Activated naive CD8-positive, alpha-beta T cell treated with anti-CD3 and anti-CD28 coated beads, Interleukin-2, amount 50 U/mL, for 16 hours (primary cell): ENCODE measurements around the gene SLC41A1.

ENCODE experiments used
- DNase-seq: peaks from one replicate; pipeline ENCODE4 v3.0.0-alpha.2; 2020; ENCODE audit warnings: low read depth, low spot score

Gene SLC41A1

DNA sequence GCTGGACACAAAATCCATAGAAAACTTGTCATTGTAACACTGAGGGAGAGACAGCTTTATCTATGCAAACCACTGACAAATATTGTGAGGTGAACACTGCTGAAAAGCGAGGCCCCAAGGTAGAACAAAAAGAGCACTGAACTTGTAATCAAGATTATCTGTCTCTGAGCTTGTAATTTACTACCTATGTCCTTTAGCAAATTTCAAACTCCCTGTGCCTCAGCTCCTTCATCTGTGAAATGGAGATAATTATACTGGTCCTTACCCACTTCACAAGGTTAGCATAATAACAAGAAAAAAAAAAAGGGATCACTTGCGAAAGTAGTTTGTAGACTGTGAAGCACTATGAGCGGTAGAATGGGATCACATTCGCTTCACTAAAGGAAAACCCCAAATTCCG, 58.1 kb downstream of the SLC41A1 start:
- DNase-seq = no peak

DNA sequence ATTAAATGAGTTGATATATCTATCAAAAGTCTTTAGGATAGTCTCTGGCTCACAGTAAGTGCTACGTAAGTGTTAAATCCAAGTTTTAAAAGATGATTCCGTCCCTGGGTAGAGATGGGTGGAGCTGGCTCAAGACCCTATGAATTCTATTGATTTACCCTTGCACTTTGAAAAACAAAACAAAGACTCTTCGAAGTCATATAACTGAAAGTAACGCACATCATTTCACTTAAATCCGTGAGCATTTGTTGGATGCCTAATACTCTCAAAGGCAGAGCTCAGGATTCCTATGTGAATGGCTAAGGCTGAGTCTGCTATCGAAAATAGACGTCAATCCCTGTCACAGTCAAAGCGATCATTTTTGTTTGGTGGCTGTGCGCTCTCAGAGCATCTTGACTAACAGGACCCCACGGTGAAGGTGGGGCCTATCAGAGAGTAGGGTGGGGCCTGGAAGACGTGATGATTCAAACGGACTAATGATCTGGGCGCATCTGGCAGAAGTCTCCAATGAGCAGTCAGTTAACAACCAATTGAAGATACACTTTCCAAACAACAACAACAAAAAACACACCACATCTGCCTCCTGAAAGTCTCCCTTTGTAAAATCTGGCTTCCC, 61.9 kb downstream of the SLC41A1 start:
- DNase-seq = no peak

DNA sequence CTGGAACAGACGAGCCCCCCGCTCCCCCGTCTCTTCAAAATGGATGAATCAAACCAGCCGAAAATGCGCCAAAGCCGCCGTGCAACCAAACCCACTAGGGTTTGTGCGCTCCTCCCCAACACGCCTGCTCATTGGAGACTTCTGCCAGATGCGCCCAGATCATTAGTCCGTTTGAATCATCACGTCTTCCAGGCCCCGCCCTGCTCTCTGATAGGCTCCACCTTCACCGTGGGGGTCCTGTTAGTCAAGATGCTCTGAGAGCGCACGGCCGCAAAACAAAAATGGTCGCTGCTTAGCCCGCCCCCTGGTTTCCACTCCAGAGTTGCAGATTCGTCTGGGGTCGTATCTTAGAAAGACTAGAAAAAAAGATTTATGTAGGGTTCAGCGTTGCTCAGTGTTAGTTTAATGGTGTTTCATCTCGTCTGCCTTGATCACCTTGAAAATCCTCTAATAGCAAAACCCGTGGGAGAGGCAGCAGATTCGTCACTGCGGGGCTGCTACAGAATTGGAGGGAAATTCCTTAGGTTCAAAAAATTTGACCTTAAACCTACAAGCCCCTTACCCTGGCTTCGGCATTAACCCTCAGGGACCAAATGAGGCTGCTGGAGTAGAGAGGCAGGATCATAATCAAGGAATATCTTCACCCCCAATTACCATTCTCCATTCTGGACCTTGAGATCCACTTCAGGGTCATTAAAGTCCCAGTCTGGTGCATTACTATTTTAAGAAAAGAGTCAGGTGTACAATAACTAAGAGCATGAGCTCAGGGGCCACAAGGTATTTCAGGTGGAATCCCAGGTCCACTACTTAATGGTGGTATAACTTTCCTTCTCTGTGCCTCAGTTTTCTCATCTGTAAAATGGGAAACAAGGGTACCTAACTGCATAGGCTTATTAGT, 62.6 kb downstream of the SLC41A1 start, which contains the start of gene NUCKS1:
NUCKS1 (minus strand) TSS at position 45 of the 898 bp plus-strand sequence. CDS start 209 bp downstream, outside the sequence.
- peak; percentile 97 for DNase-seq

DNA sequence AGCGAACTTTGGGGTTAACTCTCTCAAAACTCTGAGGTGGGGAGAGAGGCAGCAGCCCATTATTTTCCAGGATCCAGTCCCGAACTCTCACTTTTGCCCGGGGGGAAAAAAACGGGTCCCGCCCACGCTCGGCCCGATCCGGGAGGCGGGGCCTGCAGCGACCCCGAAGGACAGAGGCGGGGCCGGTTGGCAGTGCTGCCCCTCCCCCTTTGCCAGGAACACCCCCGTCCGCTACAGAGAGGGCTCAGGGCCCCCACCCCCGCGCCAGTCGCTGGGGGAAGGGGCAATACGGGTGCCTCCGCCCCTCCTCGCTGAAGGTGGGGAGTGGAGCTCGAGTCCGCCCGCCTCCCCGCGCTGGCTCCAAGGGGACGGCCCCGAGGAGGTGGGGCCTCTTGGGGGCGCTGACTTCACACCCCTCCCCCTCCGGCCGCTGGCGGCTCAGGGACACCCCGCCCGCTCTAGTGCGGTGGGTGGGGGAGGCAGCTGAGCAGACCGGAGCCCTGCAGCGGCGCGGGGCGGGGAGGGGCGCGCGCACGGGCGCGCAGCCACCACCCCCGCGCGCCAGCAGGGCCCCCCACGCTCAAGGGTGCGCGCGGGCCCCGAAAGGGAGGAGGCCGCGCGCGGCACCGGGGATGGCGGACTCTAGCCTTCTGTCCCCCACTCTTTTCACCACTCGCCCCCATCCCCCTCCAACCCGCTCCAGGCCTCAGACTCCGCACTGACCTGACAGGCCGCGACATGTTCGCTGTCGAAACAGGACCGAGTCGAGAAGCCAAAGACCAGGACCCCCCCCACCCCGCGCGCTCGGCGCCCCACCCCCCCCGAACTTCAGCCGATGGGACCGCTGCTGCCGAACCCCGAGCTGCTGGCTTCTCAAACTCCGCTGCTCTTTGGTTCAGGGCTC, 63.5 kb downstream of the SLC41A1 start:
- DNase-seq = peak; percentile 95

DNA sequence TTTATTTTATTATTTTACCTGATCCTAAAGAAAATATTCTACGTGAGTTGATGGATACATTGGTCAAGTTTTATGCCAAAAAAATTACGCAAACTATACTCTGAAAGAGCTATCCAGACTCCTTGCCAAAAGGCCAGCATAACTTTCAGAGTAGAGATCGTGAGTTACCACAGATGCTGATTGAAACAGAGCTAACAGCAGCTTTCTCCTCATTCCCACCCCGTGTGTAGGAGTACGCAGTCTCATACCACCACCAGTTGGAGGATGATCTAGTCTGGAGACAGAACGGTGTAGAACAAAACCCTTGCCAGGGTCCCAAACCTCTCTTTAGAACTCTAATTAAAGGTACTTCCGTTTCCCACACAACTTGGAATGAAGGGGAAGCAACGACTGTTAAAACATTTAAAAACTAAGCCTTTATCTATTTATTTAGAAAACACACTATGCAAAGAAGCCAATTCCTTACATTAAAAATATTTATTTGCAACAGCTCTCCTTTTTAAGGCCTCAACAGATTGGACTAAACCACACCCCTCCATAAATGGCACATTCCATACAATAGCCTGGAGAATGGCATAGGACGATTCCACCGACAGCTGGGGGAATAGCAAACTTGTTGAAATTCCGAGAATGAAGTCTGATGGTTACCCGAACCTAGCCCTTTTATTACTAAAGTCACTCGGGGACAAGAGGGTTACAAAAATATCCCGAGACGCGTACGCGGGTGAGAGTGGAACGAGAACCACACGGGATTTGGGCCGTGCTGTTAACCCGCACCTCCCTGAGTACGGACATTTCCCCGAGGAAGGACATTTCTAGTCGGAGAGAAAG, 64.4 kb downstream of the SLC41A1 start:
- DNase-seq = no peak

DNA sequence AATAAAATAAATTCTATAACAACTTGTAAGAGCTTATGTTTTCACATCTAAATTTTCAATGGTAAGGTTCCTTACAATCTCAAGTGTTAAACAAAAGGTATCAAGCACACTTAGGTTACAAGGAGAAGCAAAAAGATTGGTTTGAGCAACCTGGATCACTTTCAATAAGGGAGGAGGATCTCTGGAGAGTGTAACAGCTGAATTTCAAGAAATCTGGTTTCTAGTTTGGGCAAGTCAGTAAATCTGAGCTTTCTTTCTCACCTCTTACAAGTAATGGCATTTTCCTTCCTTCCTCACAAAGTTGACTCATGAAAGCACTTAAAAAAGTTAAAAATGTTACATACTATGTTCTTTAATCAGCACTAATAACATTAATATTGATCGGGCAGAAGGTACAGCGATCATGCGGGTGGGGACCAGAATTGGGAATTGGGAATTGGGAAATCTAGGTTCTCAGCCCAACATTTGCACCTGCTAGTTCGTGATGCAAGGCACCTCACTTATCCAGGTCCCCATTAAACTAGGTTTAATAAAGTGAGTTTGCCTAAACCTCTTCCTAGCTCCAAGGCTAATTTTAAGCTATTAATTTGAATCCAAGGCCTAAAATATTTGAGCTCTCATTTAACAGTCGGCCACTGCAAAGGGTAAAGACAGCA, 66.1 kb downstream of the SLC41A1 start:
- no peak for DNase-seq

DNA sequence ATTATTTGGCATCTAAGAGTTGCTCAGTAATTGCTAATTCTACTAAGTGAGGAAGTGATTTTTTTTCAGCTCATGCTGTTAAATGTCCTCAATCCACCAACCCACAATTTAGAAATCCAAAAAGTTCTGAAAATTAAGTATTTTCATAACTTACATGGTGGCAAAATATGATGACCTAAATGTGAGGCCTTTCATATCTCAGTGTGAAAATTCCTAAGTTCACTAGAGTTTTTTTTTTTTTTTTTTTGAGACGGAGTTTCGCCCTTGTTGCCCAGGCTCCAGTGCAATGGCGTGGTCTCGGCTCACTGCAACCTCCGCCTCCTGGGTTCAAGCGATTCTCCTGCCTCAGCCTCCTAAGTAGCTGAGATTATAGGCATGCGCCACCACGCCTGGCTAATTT, 68.6 kb downstream of the SLC41A1 start:
- no peak for DNase-seq

DNA sequence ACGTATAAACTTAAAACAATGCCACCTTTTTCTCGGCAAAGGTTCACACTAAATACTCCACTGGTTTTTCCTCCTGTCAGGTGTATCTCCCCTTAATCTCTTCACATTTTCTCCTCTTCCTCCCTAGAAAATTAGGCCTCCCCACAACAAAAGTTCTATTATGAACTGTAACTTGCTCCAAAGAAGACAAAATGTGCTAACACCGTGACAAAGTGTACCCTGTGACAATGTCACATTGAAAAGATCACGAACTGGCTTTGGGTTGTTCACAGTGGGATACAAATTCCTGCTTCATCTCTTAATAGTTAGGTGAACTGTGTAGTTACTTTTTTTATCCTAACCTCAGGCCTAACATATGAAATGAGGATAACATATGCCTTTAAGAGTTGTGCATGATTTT, 69.0 kb downstream of the SLC41A1 start:
- DNase-seq = no peak

DNA sequence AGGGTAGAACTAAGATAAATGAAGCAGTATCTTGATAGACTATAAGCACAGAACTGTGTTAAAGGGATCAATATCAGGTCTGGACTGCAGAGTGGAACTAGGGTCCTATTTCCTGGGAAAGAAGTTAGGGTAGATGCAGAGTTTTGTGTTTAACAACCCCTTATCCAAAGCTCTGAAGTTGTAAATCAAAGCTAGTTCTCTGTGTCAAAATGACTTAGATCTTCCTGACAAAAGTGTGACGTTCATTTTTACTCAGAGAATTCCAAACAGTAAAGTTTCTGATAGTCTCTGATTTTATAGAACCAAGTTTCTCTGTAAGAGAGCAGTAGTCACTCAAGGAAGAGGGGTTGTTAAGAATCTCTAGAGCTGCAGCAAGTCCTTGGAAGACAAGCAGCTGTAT, 71.3 kb downstream of the SLC41A1 start:
- DNase-seq = no peak

DNA sequence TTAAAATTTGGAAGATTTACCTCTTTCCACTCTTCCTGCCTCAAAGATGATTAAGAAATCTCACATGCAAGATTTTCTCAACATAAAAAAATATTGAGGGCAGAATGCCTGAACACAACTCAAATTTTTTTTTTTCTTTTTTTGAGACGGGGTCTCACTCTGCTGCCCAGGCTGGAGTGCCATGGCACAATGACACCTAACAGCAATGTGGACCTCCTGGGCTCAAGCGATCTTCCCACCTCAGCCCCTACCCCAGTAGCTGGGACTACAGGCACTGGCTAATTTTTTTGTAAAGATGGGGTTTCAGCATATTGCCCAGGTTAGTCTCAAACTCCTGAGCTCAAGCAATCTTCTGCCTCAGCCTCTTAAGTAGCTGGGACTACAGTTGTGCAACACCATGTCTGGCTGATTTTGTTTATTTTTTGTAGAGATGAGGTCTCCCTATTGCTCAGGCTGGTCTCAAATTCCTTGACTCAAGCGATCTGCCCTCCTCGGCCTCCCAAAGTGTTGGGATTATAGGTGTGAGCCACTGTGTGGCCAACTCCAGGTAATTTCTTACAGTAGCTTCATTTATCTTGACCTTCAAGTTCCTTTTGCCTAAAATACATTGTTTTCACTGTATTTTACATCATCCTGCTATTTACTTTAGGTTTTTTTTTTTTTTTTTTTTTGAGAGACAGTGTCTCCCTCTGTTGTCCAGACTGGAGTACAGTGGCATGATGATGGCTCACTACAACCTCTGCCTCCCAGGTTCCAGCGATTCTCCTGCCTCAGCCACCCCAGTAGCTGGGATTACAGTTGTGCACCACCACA, 73.4 kb downstream of the SLC41A1 start:
- DNase-seq = no peak
